GM12801 (cell line): ENCODE measurements around the gene SPINK6.

Source experiments
- TF ChIP-seq, protein P1 (sequence below): IDR thresholded peaks from one replicate; pipeline ENCODE4 v1.5.1; 2011; ENCODE audit warnings: control low read depth; ENCODE audit not compliant: insufficient read length; ENCODE audit errors: extremely low read depth

Gene SPINK6

DNA sequence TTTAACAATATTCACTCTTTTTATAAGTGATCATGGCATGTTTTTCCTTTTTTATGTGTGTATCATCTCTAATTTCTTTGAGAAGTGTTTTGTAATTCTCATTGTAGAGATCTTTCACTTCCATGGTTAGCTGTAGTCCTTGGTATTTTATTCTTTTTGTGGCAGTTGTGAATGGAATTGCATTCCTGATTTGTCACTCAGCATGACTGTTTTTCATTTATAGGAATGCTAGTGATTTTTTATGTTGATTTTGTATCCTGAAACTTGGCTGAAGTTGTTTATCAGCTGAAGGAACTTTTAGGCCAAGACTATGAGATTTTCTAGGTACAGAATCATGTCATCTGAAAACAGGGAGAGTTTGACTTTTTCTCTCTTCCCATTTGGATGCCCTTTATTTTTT, 52.6 kb downstream of the SPINK6 start:
- TF ChIP-seq, protein P1, sequence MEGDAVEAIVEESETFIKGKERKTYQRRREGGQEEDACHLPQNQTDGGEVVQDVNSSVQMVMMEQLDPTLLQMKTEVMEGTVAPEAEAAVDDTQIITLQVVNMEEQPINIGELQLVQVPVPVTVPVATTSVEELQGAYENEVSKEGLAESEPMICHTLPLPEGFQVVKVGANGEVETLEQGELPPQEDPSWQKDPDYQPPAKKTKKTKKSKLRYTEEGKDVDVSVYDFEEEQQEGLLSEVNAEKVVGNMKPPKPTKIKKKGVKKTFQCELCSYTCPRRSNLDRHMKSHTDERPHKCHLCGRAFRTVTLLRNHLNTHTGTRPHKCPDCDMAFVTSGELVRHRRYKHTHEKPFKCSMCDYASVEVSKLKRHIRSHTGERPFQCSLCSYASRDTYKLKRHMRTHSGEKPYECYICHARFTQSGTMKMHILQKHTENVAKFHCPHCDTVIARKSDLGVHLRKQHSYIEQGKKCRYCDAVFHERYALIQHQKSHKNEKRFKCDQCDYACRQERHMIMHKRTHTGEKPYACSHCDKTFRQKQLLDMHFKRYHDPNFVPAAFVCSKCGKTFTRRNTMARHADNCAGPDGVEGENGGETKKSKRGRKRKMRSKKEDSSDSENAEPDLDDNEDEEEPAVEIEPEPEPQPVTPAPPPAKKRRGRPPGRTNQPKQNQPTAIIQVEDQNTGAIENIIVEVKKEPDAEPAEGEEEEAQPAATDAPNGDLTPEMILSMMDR, result no peak

DNA sequence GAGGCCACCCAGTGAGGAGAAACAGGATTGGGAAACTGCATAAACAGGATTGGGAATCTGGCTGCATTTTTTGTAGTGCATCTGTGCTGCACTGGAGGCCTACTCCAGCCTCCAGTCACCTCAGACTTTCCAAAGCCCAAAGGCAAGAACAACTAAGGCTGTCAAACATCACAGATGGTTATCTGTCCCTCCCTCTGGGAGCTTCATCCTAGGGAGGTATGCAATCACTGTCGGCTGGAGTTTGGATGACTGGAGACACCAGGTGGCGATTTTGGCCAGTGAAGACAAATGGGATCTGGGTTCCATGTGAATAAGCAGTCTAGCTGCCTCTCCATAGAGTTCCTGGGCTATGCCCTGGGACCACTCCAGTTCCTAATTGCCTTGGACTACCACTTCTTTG, 56.4 kb downstream of the SPINK6 start:
- TF ChIP-seq, protein P1, result no peak

DNA sequence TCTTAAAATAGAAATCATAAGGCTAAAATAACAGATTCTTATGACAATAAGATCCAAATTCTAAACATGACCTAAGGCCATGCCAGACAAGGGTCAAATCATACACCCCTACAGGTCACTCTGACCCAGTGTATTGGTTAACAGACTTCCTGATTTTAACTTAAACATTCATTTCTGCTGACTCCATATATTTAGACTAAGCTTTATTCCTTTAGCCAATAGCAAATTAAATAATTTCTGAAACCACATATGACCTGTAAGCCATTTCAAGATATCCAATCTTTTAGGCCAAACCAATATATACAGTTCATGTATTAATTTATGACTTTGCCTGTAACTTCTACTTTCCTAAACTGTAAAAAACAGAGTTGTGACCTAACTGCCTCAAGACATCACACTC, 58.4 kb downstream of the SPINK6 start:
- TF ChIP-seq, protein P1, result no peak
